ENCODE data around the gene KRR1.

DNA sequence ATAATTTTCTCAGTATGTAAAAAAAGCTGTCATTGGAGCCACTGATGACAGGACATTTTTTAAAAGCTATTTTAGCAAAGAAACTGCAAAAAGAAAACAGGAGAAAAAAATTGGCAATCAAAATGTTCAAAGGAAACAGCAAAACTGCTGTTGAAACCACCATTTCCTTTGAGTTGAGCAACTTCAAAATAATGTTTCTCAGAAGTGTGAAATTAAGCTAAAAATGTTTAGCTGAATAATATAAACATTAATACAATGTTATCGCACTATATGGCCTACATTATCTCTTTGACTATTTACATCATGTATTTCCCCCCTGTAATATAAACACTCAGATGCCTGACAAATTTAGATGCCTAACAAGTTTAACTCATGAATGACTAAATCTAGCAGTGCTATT, 54.2 kb downstream of the KRR1 start:
- no peak for TF ChIP-seq ZNF830 (tag by site-specific recombination; IDR thresholded peaks at IDR 0.05; ENCODE audit: low read depth)
- no peak for TF ChIP-seq ZNF335 (tag by site-specific recombination; conservative IDR thresholded peaks at IDR 0.05)
- no peak for TF ChIP-seq ZNF114 (tag by site-specific recombination; IDR thresholded peaks at IDR 0.05)
- TF ChIP-seq ZBTB7A (tag by site-specific recombination; IDR thresholded peaks at IDR 0.05; ENCODE audit: low read depth) = no peak
- TF ChIP-seq, protein P1, sequence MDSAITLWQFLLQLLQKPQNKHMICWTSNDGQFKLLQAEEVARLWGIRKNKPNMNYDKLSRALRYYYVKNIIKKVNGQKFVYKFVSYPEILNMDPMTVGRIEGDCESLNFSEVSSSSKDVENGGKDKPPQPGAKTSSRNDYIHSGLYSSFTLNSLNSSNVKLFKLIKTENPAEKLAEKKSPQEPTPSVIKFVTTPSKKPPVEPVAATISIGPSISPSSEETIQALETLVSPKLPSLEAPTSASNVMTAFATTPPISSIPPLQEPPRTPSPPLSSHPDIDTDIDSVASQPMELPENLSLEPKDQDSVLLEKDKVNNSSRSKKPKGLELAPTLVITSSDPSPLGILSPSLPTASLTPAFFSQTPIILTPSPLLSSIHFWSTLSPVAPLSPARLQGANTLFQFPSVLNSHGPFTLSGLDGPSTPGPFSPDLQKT (IDR thresholded peaks at IDR 0.05; ENCODE audit: borderline replicate concordance, low read depth, low read length) = no peak
- no peak for TF ChIP-seq KLF10 (tag by site-specific recombination; IDR thresholded peaks at IDR 0.05)
- no peak for TF ChIP-seq ZFP37 (tag by site-specific recombination; IDR thresholded peaks at IDR 0.05)
